ENCODE data around the gene TRHDE.

The TRHDE gene

DNA sequence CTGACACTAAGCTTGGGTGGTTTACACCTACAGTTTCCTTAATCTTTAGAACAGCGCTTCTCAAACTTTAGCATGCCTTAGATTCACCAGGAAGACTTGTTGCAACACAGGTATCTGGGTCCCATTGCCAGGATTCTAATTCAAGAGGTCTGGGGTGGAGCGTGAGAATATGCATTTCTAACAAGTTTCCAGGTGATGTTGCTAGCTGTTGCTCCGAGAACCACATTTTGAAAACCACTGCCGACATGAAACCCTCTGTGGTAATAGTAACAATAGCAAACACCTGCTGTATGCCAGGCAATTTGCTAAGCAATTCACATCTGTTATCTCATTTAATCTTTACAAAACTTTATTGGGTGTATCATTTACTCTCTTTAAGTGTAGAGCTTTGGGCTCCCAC, 58.6 kb downstream of the TRHDE start:
- ATAC-seq = no peak
- TF ChIP-seq ESRRG (CRISPR knock-in tag; IDR thresholded peaks at IDR 0.05) (no peak), ZFP30 (CRISPR knock-in tag; IDR thresholded peaks at IDR 0.05) (no peak), CSRNP3 (CRISPR knock-in tag; IDR thresholded peaks at IDR 0.05) (no peak), CREB5 (CRISPR knock-in tag; IDR thresholded peaks at IDR 0.05; ENCODE audit: low read depth) (no peak), TSHZ2 (CRISPR knock-in tag; IDR thresholded peaks at IDR 0.05) (no peak), ZNF70 (CRISPR knock-in tag; IDR thresholded peaks at IDR 0.05) (no peak), TCF4 (CRISPR knock-in tag; IDR thresholded peaks at IDR 0.05; ENCODE audit: borderline replicate concordance) (no peak), ZC3H10 (CRISPR knock-in tag; IDR thresholded peaks at IDR 0.05) (no peak), ZNF565 (CRISPR knock-in tag; conservative IDR thresholded peaks at IDR 0.05; ENCODE audit: low read depth) (no peak), RARB (CRISPR knock-in tag; IDR thresholded peaks at IDR 0.05) (no peak), CSDC2 (CRISPR knock-in tag; IDR thresholded peaks at IDR 0.05) (no peak), PATZ1 (CRISPR knock-in tag; IDR thresholded peaks at IDR 0.05; ENCODE audit: borderline replicate concordance) (no peak)
- TF ChIP-seq, protein P1, sequence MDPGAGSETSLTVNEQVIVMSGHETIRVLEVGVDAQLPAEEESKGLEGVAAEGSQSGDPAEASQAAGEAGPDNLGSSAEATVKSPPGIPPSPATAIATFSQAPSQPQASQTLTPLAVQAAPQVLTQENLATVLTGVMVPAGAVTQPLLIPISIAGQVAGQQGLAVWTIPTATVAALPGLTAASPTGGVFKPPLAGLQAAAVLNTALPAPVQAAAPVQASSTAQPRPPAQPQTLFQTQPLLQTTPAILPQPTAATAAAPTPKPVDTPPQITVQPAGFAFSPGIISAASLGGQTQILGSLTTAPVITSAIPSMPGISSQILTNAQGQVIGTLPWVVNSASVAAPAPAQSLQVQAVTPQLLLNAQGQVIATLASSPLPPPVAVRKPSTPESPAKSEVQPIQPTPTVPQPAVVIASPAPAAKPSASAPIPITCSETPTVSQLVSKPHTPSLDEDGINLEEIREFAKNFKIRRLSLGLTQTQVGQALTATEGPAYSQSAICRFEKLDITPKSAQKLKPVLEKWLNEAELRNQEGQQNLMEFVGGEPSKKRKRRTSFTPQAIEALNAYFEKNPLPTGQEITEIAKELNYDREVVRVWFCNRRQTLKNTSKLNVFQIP (CRISPR knock-in tag; IDR thresholded peaks at IDR 0.05; ENCODE audit: borderline replicate concordance, low read depth) = no peak

- TF ChIP-seq ISL1 (CRISPR knock-in tag; IDR thresholded peaks at IDR 0.05) = no peak
- TF ChIP-seq ZNF565 (CRISPR knock-in tag; conservative IDR thresholded peaks at IDR 0.05; ENCODE audit: low read depth) = no peak
- no peak for TF ChIP-seq PPARA (CRISPR knock-in tag; IDR thresholded peaks at IDR 0.05; ENCODE audit: borderline replicate concordance)
- no peak for ATAC-seq
Measured at GRCh38 chr12:72337382-72337781, 65.2 kb downstream of the TRHDE start.

GRCh38 chr12:72337946-72338345, 65.8 kb downstream of the TRHDE start:
- TF ChIP-seq ESRRG (CRISPR knock-in tag; IDR thresholded peaks at IDR 0.05) = no peak
- TF ChIP-seq ISL1 (CRISPR knock-in tag; IDR thresholded peaks at IDR 0.05) = no peak
- TF ChIP-seq SNAI2 (CRISPR knock-in tag; IDR thresholded peaks at IDR 0.05) = no peak
- no peak for TF ChIP-seq PATZ1 (CRISPR knock-in tag; IDR thresholded peaks at IDR 0.05; ENCODE audit: borderline replicate concordance)
- no peak for TF ChIP-seq TCF4 (CRISPR knock-in tag; IDR thresholded peaks at IDR 0.05; ENCODE audit: borderline replicate concordance)
- no peak for TF ChIP-seq BACH2 (CRISPR knock-in tag; IDR thresholded peaks at IDR 0.05; ENCODE audit: borderline replicate concordance)
- no peak for ATAC-seq

GRCh38 chr12:72338437-72338836, 66.3 kb downstream of the TRHDE start:
- ATAC-seq = no peak
- TF ChIP-seq CSDC2 (CRISPR knock-in tag; IDR thresholded peaks at IDR 0.05) (no peak), GLIS3 (CRISPR knock-in tag; IDR thresholded peaks at IDR 0.05) (no peak), PPARA (CRISPR knock-in tag; IDR thresholded peaks at IDR 0.05; ENCODE audit: borderline replicate concordance) (no peak), CSRNP3 (CRISPR knock-in tag; IDR thresholded peaks at IDR 0.05) (no peak), BACH2 (CRISPR knock-in tag; IDR thresholded peaks at IDR 0.05; ENCODE audit: borderline replicate concordance) (no peak)
- TF ChIP-seq, protein P1 (CRISPR knock-in tag; IDR thresholded peaks at IDR 0.05; ENCODE audit: borderline replicate concordance, low read depth) = no peak
